ENCODE data around the gene MLPH.
A peak's percentile ranks its signal among the peaks of the same experiment; 100 is the strongest.
"Not testable (repeated sequence)": the region's sequence is repeated elsewhere in the genome, so short reads cannot be mapped to it uniquely, and the experiment has no call there.

Gene MLPH

DNA sequence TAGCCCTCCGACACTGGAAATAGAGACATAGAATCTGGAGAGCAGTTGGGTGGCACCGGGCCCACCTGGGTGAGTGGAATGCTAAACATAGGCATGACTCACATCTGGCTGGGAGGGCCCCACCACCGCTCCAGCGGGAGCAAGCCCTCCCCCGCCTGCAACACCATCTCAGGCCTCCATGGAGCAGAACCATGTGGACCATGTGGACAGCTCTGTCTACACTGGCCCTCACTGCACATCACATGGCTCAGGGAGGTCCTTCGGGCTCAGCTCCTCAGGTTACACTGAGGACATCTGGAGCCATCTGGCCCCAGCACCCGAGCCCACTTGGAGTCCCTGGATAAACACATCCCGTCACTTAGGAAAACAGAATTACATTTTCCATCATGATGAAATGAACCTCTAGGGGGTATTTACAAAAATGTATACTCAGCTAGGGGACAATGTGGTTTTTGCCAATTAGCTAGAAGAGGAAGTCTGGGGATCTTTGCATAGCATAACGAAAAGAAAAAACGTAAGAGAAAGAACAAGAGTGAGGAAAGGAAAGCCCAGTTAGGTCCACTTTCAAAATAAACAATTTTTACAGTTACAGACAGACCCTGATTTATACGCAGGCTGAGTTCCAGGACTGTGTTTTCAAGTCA lies 30.7 kb upstream of the MLPH start:
- DNase-seq (ENCODE audit: low read depth in 4 of 4, low spot score in 1 of 4): no peak

- DNase-seq (ENCODE audit: low read depth in 4 of 4, low spot score in 1 of 4): no peak
Observed at GRCh38 chr2:237457388-237457941, 29.6 kb upstream of the MLPH start.

GRCh38 chr2:237458519-237458918 lies 28.5 kb upstream of the MLPH start:
- no peak for DNase-seq (ENCODE audit: low read depth in 4 of 4, low spot score in 1 of 4)

- no peak for DNase-seq (ENCODE audit: low read depth in 4 of 4, low spot score in 1 of 4)
Observed at GRCh38 chr2:237459226-237459625, 27.8 kb upstream of the MLPH start.

DNA sequence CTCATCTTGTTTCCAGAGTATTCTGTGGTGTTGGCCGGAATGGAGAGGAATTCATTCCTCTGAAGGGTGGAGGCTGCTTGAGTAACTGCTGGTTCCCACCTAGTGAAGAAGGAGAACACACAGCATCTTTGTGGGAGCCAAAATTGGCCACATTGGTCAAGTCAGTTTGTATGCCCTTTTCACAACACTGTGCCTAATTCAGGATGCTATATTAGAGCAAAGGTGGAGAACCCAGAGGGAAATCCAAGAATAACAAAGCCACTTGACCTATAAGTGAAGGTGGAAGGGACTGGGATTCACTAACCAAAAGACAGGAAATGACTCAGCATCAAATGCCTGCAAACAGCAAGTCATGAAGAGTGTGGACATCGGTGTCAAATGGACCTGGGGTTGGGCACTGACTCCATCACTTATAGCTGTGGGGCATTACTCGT lies 27.3 kb upstream of the MLPH start:
- no peak for DNase-seq (ENCODE audit: low read depth in 4 of 4, low spot score in 1 of 4)

- DNase-seq (ENCODE audit: low read depth in 4 of 4, low spot score in 1 of 4): no peak
Observed at GRCh38 chr2:237464757-237465391, 22.2 kb upstream of the MLPH start.

- no peak for DNase-seq (ENCODE audit: low read depth in 4 of 4, low spot score in 1 of 4)
Observed at GRCh38 chr2:237465515-237466148, 21.4 kb upstream of the MLPH start.

GRCh38 chr2:237466211-237466610 lies 20.8 kb upstream of the MLPH start:
- DNase-seq (ENCODE audit: low read depth in 4 of 4, low spot score in 1 of 4): no peak

- no peak for DNase-seq (ENCODE audit: low read depth in 4 of 4, low spot score in 1 of 4)
Observed at GRCh38 chr2:237467447-237468179, 19.4 kb upstream of the MLPH start.

DNA sequence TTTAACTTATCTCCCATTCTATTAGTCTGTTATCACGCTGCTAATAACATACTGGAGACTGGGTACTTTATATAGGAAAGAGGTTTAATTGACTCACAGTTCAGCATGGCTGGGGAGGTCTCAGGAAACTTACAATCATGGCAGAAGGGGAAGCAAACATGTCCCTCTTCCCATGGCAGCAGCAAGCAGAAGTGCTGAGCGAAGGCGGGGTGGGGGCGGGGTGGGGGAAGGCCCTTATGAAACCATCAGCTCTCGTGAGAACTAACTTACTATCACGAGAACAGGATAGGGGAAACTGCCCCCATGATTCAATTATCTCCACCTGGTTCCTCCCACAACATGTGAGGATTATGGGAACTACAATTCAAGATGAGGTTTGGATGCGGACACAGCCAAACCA lies 17.6 kb upstream of the MLPH start:
- DNase-seq (ENCODE audit: low read depth in 4 of 4, low spot score in 1 of 4): not testable (repeated sequence)

DNA sequence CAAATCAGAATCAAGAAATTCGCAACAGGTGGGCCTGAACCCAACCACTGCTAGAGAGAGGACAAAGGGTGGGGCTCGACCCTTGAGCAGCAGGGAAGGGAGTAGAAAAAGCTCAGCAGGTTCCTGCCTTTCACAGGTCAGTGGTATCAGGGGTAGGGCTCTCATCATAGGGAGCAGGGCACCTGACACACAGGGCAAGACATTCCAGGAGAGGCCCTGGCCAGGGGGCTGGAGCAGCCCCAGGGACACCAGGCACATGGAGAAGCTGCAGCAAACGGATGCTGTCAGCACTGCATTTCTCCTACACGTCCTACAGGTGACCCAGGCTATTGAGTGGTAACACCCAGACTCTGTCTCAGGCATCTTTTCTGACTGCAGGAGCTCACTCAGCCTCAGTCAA lies 17.2 kb upstream of the MLPH start:
- no peak for DNase-seq (ENCODE audit: low read depth in 4 of 4, low spot score in 1 of 4)

DNA sequence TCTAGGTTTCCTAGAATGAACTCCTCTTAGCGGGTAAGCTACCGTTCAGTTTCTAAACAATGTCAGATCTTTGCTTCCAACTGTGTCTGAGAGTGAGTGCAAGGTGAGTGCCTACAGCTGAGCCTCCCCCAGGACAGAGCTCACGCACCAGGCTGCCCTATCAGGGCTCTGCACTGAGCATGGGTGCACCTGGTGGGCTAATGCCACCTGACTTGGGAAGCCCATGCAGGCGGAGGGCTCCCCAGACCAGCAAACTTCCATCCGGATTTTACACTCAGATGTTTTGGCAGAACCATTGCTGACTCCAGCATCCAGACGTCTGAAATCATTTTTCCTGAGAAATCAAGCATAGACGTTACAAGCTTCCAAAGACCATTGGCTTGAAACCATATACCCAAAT lies 16.1 kb upstream of the MLPH start:
- no peak for DNase-seq (ENCODE audit: low read depth in 4 of 4, low spot score in 1 of 4)

- peak in 1 of 4 experiments; percentile 15 for DNase-seq (ENCODE audit: low read depth in 4 of 4, low spot score in 1 of 4)
Observed at GRCh38 chr2:237471438-237472186, 15.4 kb upstream of the MLPH start.

DNA sequence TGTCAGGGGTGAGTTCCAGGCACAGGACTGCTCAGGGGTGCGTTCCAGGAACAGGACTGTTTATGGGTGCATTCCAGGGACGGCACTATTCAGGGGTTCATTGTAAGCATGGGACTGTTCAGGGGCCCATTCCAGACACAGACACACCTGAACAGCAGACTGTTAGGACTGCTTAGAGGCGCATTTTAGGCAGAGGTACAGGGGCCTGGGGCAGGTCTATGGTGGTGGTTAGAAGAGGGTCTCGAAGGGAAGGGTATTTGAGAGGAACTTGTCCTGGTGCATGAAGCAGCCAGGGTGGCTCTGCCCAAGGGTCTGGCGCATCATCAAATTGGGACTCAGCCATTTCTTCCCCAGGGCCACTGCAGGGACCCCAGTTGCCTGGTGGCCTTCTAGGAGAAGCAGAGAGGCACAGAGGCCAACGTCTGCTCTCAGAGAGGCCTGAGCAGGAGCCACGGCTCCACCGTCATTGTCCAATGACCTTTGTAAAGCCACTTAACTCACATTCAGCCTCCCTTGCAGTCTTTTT lies 14.8 kb upstream of the MLPH start:
- no peak for DNase-seq (ENCODE audit: low read depth in 4 of 4, low spot score in 1 of 4)

- no peak for DNase-seq (ENCODE audit: low read depth in 4 of 4, low spot score in 1 of 4)
Observed at GRCh38 chr2:237472909-237473877, 13.9 kb upstream of the MLPH start.

DNA sequence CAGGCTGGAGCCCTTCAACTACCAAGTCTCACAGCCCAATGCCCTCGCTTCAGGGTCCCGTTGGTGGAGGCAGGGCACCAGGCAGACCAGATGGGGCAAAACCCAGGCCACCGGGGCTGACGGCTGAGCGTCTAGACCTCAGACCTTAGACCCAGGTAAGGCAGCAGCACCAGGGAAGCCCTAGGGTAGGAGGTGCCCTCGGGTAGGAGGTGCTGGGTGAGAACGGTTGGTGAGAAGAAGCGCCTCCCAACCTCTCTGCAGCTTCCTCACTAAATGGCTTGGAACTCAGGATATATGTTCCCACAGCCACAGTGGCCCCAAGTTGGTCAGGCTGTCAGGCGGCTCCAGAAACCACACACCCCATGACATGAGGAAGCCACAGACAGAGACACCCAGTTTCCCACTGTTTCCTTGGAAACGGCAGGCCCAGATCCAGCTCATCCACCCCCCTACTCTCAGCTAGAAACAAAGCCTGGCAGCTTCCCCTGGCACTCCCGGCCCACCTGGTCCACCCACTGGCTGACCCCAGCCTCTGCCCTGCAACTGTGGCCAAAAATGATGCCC lies 13.1 kb upstream of the MLPH start:
- no peak for DNase-seq (ENCODE audit: low read depth in 4 of 4, low spot score in 1 of 4)

DNA sequence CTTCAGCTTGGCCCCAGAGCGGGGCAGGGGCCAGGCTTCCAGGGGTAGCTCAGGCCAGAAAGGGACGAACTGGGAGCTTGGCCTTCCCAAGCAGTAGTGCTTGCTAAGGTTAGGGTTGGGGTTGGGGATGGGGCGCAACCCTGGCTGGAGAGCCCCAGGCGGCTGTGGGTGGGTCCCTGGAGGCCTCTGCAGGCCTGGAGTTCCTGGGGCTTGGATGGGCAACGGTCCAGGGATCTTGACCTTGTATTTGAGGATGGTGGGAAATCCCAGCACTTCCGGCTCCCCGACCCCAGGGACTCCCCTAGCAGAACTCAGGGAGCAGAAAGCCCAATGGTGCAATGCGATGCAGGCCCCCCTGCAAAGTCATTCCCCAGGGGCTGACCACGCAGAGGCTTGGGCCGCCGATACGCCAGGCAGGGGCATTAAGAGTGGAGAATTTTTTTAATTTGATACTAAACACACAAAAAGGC lies 12.6 kb upstream of the MLPH start:
- DNase-seq (ENCODE audit: low read depth in 4 of 4, low spot score in 1 of 4): no peak

DNA sequence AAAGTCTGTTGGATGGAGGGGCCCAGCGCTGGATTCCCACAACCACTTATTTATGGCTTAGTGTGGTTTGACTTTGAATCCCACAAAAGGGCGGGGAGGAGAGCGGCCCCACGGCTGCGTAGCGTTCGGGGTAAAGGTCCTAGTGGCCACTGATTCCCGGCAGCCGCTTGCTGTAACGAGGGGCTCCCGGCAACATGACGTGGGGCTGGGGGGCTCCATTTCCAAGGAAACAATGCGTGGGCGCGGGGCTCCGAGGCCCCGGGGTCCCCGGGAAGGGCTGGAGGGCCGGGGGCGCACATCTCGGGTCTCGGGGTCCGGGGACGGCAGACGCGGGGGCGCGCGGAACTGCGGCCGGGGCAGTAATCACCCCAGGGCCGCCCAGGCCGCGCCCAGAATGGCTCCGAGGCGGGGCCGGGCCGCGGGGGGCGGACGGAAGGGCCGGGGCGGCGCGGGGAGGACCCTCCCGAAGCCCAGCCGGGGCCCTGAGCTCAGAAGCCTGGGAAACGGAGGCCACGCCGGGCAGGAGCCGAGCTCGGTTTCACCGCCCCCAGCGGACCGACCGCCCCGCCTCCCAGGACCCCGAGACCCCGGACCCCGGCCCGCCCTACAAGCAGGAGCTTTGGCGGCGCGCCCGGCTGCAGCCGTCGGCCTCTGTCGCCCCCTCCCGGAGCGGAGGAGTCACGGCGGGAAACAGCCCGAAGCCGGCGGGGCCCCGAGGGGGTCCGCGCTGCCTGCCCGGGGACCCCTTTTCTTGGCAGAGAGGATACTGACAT lies 11.9 kb upstream of the MLPH start:
- DNase-seq (ENCODE audit: low read depth in 4 of 4, low spot score in 1 of 4): peak; percentile 58 to 69 (median 68)
